NCI-H1105 treated with DMSO at 0.1 percent for 48 hours (cell line): ENCODE data around the gene GPX7.

ENCODE experiments used
- DNase-seq: peaks from one replicate; lab custom pipeline; 2025; lab: John Stamatoyannopoulos, UW

Gene GPX7

DNA sequence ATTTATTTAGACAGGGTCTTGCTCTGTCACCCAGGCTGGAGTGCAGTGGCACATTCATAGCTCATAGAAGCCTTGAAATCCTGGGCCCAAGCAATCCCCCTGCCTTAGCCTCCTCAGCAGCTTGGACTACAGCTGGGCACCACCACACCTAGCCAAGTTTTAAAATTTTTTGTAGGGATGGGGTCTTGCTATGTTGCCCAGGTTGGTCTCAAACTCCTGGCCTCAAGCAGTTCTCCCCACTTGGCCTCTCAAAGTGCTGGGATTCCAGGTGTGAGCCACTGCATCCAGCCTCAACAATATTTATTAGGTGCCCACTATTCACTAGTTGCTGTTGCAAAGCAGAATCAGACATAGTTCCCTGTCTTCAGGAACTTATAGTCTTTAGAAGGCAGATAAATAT lies 14.1 kb upstream of the GPX7 start:
- DNase-seq, result no peak

GRCh38 chr1:52588535-52588934 lies 13.6 kb upstream of the GPX7 start:
- DNase-seq, result no peak

DNA sequence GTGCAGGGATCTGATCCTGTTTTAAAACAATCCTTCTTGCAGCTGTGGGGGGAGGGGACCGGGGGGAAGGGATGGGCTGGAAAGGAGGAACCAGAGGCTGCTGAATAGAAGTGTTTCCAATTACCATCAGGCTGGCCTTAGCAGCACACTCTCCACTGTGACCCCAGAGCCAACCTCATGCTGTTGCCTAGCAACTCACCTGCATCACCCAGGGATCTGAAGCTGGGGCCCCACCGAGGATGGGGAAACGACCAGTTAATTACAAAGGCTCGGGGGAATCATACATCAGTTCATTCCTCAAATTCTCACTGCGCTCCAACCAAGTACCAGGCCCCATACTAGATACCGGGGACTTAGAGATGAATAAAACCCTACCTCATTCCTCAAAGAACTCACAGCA lies 11.9 kb upstream of the GPX7 start:
- DNase-seq, result peak; percentile 24

DNA sequence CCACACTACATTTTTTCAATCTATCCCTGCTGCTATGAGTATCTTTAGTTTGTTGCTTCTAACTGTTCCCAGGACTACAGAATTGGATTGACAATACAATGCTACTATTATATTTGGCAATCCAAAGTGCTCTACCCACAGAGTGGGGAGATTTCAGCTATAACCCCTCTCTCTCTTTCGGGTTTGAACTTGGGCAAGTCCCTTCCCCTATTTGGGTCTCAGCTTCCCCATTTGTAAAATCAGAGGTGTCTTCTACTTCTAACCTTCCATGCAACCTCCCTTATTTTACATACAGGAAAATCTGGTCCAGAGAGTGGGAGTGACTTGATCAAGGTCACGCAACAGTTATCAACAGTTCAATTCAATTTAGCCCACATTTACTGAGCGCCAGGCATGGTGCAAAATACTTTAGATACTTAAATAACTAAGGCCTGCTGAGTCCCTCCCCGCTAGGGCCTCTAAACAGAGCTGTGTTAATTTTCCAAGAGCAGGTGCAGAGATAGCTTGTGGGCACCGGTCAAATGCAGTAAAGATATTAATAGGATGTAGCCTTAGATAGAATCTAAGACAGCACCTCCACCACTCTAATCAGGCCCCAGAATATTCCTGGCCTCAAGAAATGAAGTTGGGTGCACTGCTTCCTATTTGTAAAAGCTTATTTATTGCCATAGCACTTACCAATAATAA lies 9.4 kb upstream of the GPX7 start:
- DNase-seq, result no peak

GRCh38 chr1:52593495-52593894 lies 8.7 kb upstream of the GPX7 start:
- DNase-seq, result no peak

DNA sequence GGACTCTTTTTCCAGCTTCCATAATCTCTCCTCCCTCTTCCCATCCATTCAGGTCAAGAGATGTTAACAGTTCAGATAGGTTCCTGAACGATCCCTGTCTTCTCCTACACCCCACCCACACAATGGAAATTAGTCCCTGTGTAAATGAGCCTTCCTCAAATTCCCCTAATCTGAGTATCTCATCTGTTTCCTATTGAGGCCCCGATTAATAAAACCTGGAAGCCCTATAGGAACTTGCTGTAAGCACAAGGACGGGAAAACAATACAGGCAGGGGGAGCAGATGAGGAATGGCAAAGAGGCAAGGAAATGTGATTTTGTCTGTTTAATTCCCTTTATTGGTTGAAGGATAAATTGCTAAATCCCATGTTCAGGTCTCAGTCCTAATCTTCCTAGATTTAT lies 7.1 kb upstream of the GPX7 start:
- DNase-seq, result no peak

DNA sequence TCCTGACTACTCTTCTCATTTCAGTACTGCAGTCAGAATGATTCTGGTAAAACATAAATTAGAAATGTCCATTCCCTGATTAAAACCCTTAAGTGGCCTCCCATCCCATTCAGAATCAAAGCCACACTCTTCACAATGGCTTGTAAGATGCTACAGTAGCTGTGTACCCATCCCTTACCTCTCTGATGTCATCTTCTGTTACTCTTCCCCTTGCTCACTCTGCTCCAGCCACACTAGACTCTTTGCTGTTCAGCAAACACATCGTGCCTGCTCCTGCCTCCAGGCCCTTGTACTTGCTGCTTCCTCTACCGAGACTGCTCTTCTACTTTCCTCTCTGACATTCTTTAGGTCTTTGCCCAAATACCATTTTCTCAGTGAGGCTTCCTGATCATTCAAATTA lies 4.3 kb upstream of the GPX7 start:
- DNase-seq, result no peak

- no peak for DNase-seq
Measured at GRCh38 chr1:52598729-52599128, 3.4 kb upstream of the GPX7 start.

- DNase-seq, result no peak
Measured at GRCh38 chr1:52599236-52599635, 2.9 kb upstream of the GPX7 start.

DNA sequence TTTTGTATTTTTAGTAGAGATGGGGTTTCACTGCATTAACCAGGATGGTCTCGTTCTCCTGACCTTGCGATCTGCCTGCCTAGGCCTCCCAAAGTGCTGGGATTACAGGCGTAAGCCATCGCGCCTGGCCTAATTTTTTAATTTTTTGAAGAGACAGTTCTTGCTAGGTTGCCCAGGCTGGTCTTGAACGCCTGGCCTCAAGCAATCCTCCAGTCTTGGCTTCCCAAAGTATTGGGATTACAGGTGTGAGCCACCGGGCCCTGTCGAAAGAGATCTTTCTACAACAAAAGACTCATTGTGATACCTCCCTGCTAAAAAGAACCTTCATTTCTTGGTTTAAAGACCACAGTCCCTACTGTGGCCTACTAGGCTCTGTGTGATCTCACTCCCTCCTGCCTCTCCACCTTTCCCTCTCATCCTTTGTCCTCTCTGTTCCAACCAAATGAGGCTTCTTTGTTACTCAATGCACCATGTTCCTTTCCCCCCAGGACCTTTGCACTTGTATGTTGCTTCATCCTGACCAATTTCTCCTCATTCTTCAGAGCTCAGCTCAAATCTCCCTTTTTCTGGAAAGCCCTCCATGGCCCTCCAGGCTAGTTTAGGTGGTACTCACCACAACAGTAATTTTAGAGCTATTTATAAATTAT lies 1.5 kb upstream of the GPX7 start:
- DNase-seq, result no peak

GRCh38 chr1:52601519-52601918 lies 652 bp upstream of the GPX7 start:
- DNase-seq, result no peak

- DNase-seq, result peak; percentile 29
Measured at GRCh38 chr1:52602856-52603600, 857 bp downstream of the GPX7 start.

DNA sequence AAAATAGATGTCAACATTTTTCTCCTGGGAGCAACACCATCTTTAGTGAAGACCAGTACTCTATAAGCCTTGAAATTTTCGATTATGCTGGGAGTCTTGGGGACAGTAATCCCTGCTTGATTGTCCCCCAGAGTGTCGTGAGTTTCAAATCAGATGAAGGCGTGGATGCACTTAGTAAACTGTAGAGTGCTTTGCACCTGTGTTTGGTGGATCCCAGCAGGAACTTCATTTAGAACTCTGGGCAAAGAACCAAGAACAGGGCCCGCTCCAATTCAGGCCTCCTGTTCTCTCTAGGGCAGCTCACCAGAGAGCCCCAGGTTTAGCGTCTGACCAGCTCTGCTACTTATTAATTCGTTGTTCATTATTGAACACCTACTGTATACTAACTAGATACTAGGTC lies 1.5 kb downstream of the GPX7 start:
- no peak for DNase-seq

DNA sequence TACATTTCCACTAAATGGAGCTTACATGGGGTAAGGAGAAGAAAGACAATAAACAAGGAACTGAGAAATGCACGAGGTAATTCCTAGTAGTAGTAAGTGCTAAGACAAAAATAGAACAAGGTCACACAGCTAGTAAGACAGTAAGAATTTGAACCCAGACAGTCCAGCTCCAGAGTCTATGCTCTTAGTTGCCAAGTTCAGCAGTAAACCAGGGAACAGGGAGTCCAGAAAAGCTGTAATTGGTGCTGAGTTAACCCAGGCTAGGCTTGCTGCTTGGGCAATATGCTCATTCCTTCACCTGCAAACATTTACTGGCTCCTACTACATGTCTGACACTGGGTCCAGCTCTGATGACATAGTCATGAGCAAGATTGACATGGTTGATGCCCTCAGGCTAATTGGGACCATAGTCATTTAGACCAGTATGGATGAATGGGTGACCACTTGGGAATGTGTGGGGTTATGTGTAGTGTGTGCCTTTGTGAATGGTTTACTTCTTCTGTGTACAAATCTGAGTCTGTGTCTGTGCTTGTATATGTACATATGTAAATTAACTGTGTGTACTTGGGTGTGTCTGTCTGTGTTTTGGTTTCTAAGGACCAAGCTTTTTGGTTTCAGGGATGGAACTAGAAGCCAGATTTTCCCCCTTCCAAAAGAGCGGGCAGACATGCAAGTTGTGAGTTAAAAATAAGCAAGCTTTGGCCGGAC lies 2.0 kb downstream of the GPX7 start:
- DNase-seq, result no peak

GRCh38 chr1:52613636-52614373 lies 11.6 kb downstream of the GPX7 start:
- peak; percentile 46 for DNase-seq

GRCh38 chr1:52614671-52615070 lies 12.5 kb downstream of the GPX7 start:
- DNase-seq, result no peak

- no peak for DNase-seq
Measured at GRCh38 chr1:52615489-52616042, 13.4 kb downstream of the GPX7 start.

- DNase-seq, result no peak
Measured at GRCh38 chr1:52621950-52622349, 19.8 kb downstream of the GPX7 start.

GRCh38 chr1:52623812-52624211 lies 21.6 kb downstream of the GPX7 start:
- DNase-seq, result no peak

GRCh38 chr1:52627028-52627427 lies 24.9 kb downstream of the GPX7 start:
- no peak for DNase-seq

GRCh38 chr1:52628614-52629324 lies 26.6 kb downstream of the GPX7 start:
- no peak for DNase-seq
